ENCODE measurements around the gene RALBP1. TPM values are rescaled to one million over a fixed set of nuclear protein-coding genes. Genes with fewer than 3 reads are reported as not detected.

Gene RALBP1
- total and polyA plus RNA-seq, 9 of the 15 experiments (the other 6 are each of a cell fraction or from before 2014, with no cell fraction given) = 10.9 to 70.0 (median 61.3) TPM

DNA sequence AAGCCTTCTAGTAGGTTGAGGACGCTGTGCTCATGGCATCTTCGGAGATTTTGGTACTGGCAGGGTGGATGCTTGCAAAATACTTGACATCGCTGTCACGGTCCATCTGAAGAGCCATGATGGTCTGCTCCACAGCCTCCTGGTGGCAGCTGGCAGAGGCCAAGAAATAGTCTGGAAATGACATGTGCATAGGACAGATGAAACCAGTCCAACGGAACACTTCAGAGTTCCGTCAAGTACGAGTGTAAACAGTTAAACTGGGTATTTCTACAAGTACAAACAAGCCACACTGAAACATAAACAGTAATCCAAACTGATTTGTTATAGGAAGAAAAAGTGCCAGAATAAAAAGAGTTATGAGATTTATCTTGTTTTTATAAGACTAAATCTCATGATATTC is 72.5 kb downstream of the RALBP1 start:
- CTCF ChIA-PET (ENCODE audit: low intra/inter-chr PET ratio) = no interaction called here
- FAIRE-seq = no peak
- no peak for TF ChIP-seq U2AF2 (optimal IDR thresholded peaks at IDR 0.05; ENCODE audit: low read depth, low read length)
- no peak for TF ChIP-seq POLR2AphosphoS2 (IDR thresholded peaks at IDR 0.05; ENCODE audit: low read length)
- TF ChIP-seq, protein P1, sequence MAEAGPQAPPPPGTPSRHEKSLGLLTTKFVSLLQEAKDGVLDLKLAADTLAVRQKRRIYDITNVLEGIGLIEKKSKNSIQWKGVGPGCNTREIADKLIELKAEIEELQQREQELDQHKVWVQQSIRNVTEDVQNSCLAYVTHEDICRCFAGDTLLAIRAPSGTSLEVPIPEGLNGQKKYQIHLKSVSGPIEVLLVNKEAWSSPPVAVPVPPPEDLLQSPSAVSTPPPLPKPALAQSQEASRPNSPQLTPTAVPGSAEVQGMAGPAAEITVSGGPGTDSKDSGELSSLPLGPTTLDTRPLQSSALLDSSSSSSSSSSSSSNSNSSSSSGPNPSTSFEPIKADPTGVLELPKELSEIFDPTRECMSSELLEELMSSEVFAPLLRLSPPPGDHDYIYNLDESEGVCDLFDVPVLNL (CRISPR knock-in tag; IDR thresholded peaks at IDR 0.05; ENCODE audit: low read depth) = no peak
- TF ChIP-seq, protein P2, sequence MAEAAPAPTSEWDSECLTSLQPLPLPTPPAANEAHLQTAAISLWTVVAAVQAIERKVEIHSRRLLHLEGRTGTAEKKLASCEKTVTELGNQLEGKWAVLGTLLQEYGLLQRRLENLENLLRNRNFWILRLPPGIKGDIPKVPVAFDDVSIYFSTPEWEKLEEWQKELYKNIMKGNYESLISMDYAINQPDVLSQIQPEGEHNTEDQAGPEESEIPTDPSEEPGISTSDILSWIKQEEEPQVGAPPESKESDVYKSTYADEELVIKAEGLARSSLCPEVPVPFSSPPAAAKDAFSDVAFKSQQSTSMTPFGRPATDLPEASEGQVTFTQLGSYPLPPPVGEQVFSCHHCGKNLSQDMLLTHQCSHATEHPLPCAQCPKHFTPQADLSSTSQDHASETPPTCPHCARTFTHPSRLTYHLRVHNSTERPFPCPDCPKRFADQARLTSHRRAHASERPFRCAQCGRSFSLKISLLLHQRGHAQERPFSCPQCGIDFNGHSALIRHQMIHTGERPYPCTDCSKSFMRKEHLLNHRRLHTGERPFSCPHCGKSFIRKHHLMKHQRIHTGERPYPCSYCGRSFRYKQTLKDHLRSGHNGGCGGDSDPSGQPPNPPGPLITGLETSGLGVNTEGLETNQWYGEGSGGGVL (CRISPR knock-in tag; IDR thresholded peaks at IDR 0.05) = no peak
- TF ChIP-seq, protein P3, sequence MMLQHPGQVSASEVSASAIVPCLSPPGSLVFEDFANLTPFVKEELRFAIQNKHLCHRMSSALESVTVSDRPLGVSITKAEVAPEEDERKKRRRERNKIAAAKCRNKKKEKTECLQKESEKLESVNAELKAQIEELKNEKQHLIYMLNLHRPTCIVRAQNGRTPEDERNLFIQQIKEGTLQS (IDR thresholded peaks at IDR 0.05) = no peak
- TF ChIP-seq, protein P3 (CRISPR knock-in tag; conservative IDR thresholded peaks at IDR 0.05) = no peak
- TF ChIP-seq ELF1 (tag; IDR thresholded peaks at IDR 0.05) = no peak
- TF ChIP-seq, protein P4, sequence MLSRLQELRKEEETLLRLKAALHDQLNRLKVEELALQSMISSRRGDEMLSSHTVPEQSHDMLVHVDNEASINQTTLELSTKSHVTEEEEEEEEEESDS (CRISPR knock-in tag; IDR thresholded peaks at IDR 0.05) = no peak
- TF ChIP-seq NCOA4 (IDR thresholded peaks at IDR 0.05; ENCODE audit: partially characterized antibody) = no peak
- TF ChIP-seq, protein P5, sequence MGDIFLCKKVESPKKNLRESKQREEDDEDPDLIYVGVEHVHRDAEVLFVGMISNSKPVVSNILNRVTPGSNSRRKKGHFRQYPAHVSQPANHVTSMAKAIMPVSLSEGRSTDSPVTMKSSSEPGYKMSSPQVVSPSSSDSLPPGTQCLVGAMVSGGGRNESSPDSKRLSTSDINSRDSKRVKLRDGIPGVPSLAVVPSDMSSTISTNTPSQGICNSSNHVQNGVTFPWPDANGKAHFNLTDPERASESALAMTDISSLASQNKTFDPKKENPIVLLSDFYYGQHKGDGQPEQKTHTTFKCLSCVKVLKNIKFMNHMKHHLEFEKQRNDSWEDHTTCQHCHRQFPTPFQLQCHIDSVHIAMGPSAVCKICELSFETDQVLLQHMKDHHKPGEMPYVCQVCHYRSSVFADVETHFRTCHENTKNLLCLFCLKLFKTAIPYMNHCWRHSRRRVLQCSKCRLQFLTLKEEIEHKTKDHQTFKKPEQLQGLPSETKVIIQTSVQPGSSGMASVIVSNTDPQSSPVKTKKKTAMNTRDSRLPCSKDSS (IDR thresholded peaks at IDR 0.05; ENCODE audit: low read depth, partially characterized antibody) = no peak
- no peak for TF ChIP-seq SPI1 (IDR thresholded peaks at IDR 0.05; ENCODE audit: borderline replicate concordance, low read depth, low read length)
- TF ChIP-seq, protein P6, sequence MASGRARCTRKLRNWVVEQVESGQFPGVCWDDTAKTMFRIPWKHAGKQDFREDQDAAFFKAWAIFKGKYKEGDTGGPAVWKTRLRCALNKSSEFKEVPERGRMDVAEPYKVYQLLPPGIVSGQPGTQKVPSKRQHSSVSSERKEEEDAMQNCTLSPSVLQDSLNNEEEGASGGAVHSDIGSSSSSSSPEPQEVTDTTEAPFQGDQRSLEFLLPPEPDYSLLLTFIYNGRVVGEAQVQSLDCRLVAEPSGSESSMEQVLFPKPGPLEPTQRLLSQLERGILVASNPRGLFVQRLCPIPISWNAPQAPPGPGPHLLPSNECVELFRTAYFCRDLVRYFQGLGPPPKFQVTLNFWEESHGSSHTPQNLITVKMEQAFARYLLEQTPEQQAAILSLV (tag; IDR thresholded peaks at IDR 0.05) = no peak
- TF ChIP-seq DDX20 (tag; IDR thresholded peaks at IDR 0.05; ENCODE audit: low read depth) = no peak
- no peak for TF ChIP-seq ZNF77 (CRISPR knock-in tag; IDR thresholded peaks at IDR 0.05)
- TF ChIP-seq MCM2 (IDR thresholded peaks at IDR 0.05; ENCODE audit: low read depth) = no peak
- TF ChIP-seq DMBX1 (CRISPR knock-in tag; IDR thresholded peaks at IDR 0.05; ENCODE audit: borderline replicate concordance) = no peak
- TF ChIP-seq CBX3 (IDR thresholded peaks at IDR 0.05; ENCODE audit: borderline replicate concordance in 1 of 2, low read length in 2 of 2) = no peak

More for the DNA sequence above, 72.5 kb downstream of the RALBP1 start:
- intact Hi-C loops (cut with micrococcal nuclease) = no loop called here
- H3K4me3 ChIP-seq = no peak overlapping the region
- peaks cover 1% of the 10 kb centered on the region for H3K9me3 ChIP-seq (replicated peaks; ENCODE audit: control insufficient read depth, insufficient read depth, low read depth, low read length)
- POLR2A ChIA-PET = no interaction called here
- no peaks in the 10 kb centered on the region for H4K20me1 ChIP-seq (replicated peaks; ENCODE audit: control insufficient read depth, insufficient read depth, low read length)
- 96% methylated on average over 7 of the region's 7 CpGs for WGBS (ENCODE audit: insufficient coverage, low coverage, missing lambda C conversion rate)
- ATAC-seq (no peak), DNase-seq (ENCODE audit: extremely low read depth in 1 of 4, low spot score in 3 of 4) (no peak)
- H3K9me1 ChIP-seq (ENCODE audit: control insufficient read depth, insufficient read depth, low read length) = no peaks in the 10 kb centered on the region
- no peaks in the 10 kb centered on the region; a peak in 1 of 5 replicates for H3K4me1 ChIP-seq (replicated peaks in 1 of 2; ENCODE audit: control insufficient read depth in 2 of 2, insufficient read depth in 2 of 2, low read length in 2 of 2)
- BruUV-seq (replicated peaks) = no TSS peak
- H2AFZ ChIP-seq (ENCODE audit: low read depth, low read length) = no peak overlapping the region
- H3K4me2 ChIP-seq (ENCODE audit: insufficient read depth, low read length) = no peak overlapping the region
- H3K79me2 ChIP-seq (ENCODE audit: control insufficient read depth, insufficient read depth, low read length) = no peaks in the 10 kb centered on the region
- H3K27me3 ChIP-seq (ENCODE audit: control insufficient read depth in 2 of 2, insufficient read depth in 2 of 2, low read length in 2 of 2) = no peaks in the 10 kb centered on the region
- no peak overlapping the region for H3K9ac ChIP-seq (ENCODE audit: insufficient read depth in 1 of 2, low read depth in 2 of 2, low read length in 2 of 2)
- H3K36me3 ChIP-seq (ENCODE audit: control insufficient read depth, insufficient read depth, low read length) = peaks cover 73% of the 10 kb centered on the region
- no peak overlapping the region for H3K27ac ChIP-seq (ENCODE audit: extremely low read depth, low read depth, low read length)
- in situ Hi-C loops (cut with MboI) = no loop called here

All from K562 (cell line).